Left hindlimb (tissue), 1 donor: ENCODE measurements around the gene PRELID3B.
"Not testable (repeated sequence)": the region's sequence is repeated elsewhere in the genome, so short reads cannot be mapped to it uniquely, and the experiment has no call there.

Experiments used
- DNase-seq: peaks from one replicate; pipeline ENCODE4 v3.0.0-alpha.2; 2018

Gene PRELID3B

GRCh38 chr20:59025086-59025485 lies 17.5 kb downstream of the PRELID3B start:
- DNase-seq: no peak

- no peak for DNase-seq
These were observed 18.5 kb downstream of the PRELID3B start for GRCh38 chr20:59024111-59024530.

- no peak for DNase-seq
These were observed 19.0 kb downstream of the PRELID3B start for GRCh38 chr20:59023616-59024015.

GRCh38 chr20:59022754-59023153 lies 19.8 kb downstream of the PRELID3B start:
- DNase-seq: no peak

- DNase-seq: no peak
These were observed 21.5 kb downstream of the PRELID3B start for GRCh38 chr20:59020938-59021551.

- DNase-seq: no peak
These were observed 23.4 kb downstream of the PRELID3B start, which contains the start of gene TUBB1 for GRCh38 chr20:59019217-59019616. Gene TUBB1, plus strand, starts transcription at chr20:59019429. Its CDS starts 94 bp downstream, at chr20:59019523.

- no peak for DNase-seq
These were observed 23.8 kb downstream of the PRELID3B start for GRCh38 chr20:59018817-59019216.

- no peak for DNase-seq
These were observed 24.9 kb downstream of the PRELID3B start for GRCh38 chr20:59017493-59018231.

GRCh38 chr20:59016795-59017492 lies 25.6 kb downstream of the PRELID3B start:
- no peak for DNase-seq

GRCh38 chr20:59015812-59016711 lies 26.5 kb downstream of the PRELID3B start:
- DNase-seq: no peak

GRCh38 chr20:59015411-59015810 lies 27.2 kb downstream of the PRELID3B start:
- no peak for DNase-seq

GRCh38 chr20:59014680-59015389 lies 27.8 kb downstream of the PRELID3B start:
- DNase-seq: no peak

GRCh38 chr20:59013959-59014608 lies 28.5 kb downstream of the PRELID3B start:
- DNase-seq: no peak

- no peak for DNase-seq
These were observed 29.3 kb downstream of the PRELID3B start for GRCh38 chr20:59013031-59013951.

GRCh38 chr20:59011874-59012157 lies 30.8 kb downstream of the PRELID3B start:
- DNase-seq: not testable (repeated sequence)

GRCh38 chr20:59010995-59011873 lies 31.4 kb downstream of the PRELID3B start:
- DNase-seq: peak; percentile 71

GRCh38 chr20:59010321-59010994 lies 32.1 kb downstream of the PRELID3B start:
- no peak for DNase-seq

GRCh38 chr20:59008715-59009336 lies 33.8 kb downstream of the PRELID3B start:
- DNase-seq: no peak
